HepG2 (cell line): ENCODE data around the gene RAB36. TPM values are rescaled to one million over a fixed set of nuclear protein-coding genes. Genes with fewer than 3 reads are reported as not detected.

Experiments used
- ATF3 ChIP-seq: sonication (generic); formaldehyde crosslinking; IDR thresholded peaks from 2 replicates; pipeline ENCODE4 v1.4.0; 2020; ENCODE audit warnings: missing genetic modification reagents
- REST ChIP-seq, 2 experiments: IDR thresholded peaks; 2 replicates each; pipeline ENCODE4 v1.6.1; 2011 to 2012; ENCODE audit warnings: low read length in 2 of 2, borderline replicate concordance in 1 of 2, low read depth in 1 of 2, mild to moderate bottlenecking in 1 of 2, moderate library complexity in 1 of 2
- TP53 ChIP-seq: sonication (generic); formaldehyde crosslinking; conservative IDR thresholded peaks from 2 replicates; pipeline ENCODE4 v1.4.0; 2020; ENCODE audit warnings: missing genetic modification reagents
- ZNF318 ChIP-seq: sonication (generic); formaldehyde crosslinking; IDR thresholded peaks from 2 replicates; pipeline ENCODE4 v1.4.0; 2020; ENCODE audit warnings: mild to moderate bottlenecking, missing genetic modification reagents
- ZNF496 ChIP-seq: sonication (generic); formaldehyde crosslinking; IDR thresholded peaks from 2 replicates; pipeline ENCODE4 v1.8.1; 2023; ENCODE audit warnings: mild to moderate bottlenecking, moderate library complexity, missing genetic modification reagents; ENCODE audit not compliant: insufficient replicate concordance
- ZNF501 ChIP-seq: sonication (generic); formaldehyde crosslinking; IDR thresholded peaks from 2 replicates; pipeline ENCODE4 v1.5.1; 2020; ENCODE audit warnings: mild to moderate bottlenecking, moderate library complexity, missing genetic modification reagents
- ZNF614 ChIP-seq: IDR thresholded peaks from 2 replicates; pipeline ENCODE4 v1.6.1; 2018; ENCODE audit warnings: missing biosample characterization, missing genetic modification reagents, inconsistent platforms, borderline replicate concordance
- ZNF691 ChIP-seq: sonication (generic); formaldehyde crosslinking; IDR thresholded peaks from 2 replicates; pipeline ENCODE4 v1.4.0; 2020; ENCODE audit warnings: missing genetic modification reagents, low read depth, mild to moderate bottlenecking, borderline replicate concordance
- ZNF746 ChIP-seq: sonication (generic); formaldehyde crosslinking; IDR thresholded peaks from 2 replicates; pipeline ENCODE4 v1.8.0; 2022; ENCODE audit warnings: mild to moderate bottlenecking, missing genetic modification reagents
- ZNF784 ChIP-seq: sonication (generic); formaldehyde crosslinking; IDR thresholded peaks from 2 replicates; pipeline ENCODE4 v1.5.1; 2020; ENCODE audit warnings: missing genetic modification reagents, mild to moderate bottlenecking, borderline replicate concordance
- ZSCAN20 ChIP-seq: sonication (generic); formaldehyde crosslinking; IDR thresholded peaks from 2 replicates; pipeline ENCODE4 v1.4.0; 2020; ENCODE audit warnings: missing genetic modification reagents, mild to moderate bottlenecking, borderline replicate concordance
- polyA plus RNA-seq, 8 experiments: library from polyadenylated mRNA; depleted of rRNA in 3 of 8; stranded (reverse) in 7 of 8; unstranded in 1 of 8; fragments of >200 nt; fragmentation: Illumina TruSeq in 4 of 8; extraction: Trizol in 4 of 8; gene quantifications; 2 replicates each; pipeline versions ENCODE4 v1.2.1 to v1.2.3, GENCODE V29; 2011 to 2016; ENCODE audit warnings: low read depth in 4 of 8, missing spikeins in 1 of 8, mixed read lengths in 1 of 8; ENCODE audit not compliant: insufficient read depth in 1 of 8
- total RNA-seq, 5 experiments: library from RNA; depleted of rRNA; stranded (reverse); fragments of >200 nt; fragmentation: Illumina TruSeq; extraction: Trizol; gene quantifications; 2 replicates each; pipeline ENCODE4 v1.2.3, GENCODE V29; 2016; ENCODE audit warnings: low read depth in 1 of 5

Gene RAB36
- total and polyA plus RNA-seq, 2 of the 13 experiments (the other 11 are each of a cell fraction or from before 2014, with no cell fraction given): 0.24 to 0.86 TPM

GRCh38 chr22:23178512-23179254 is 33.4 kb downstream of the RAB36 start (continued):
- TF ChIP-seq ZNF318 (CRISPR knock-in tag) (no peak), ZNF496 (CRISPR knock-in tag) (no peak), ZNF691 (CRISPR knock-in tag) (no peak; the same call in 1 of the 2 replicates), TP53 (CRISPR knock-in tag) (no peak), ZSCAN20 (CRISPR knock-in tag) (no peak), ZNF784 (CRISPR knock-in tag) (no peak), ATF3 (CRISPR knock-in tag) (no peak), REST (IDR thresholded peaks at IDR 0.05; ENCODE audit: borderline replicate concordance in 1 of 2, low read depth in 1 of 2, low read length in 2 of 2) (no peak), ZNF501 (CRISPR knock-in tag) (peak; percentile 39; the same call in 1 of the 2 replicates), ZNF614 (CRISPR knock-in tag) (no peak), ZNF746 (CRISPR knock-in tag) (no peak)
